ENCODE results near the gene PIEZO2.
"Not testable (repeated sequence)": the region's sequence is repeated elsewhere in the genome, so short reads cannot be mapped to it uniquely, and the experiment has no call there.

Gene PIEZO2

GRCh38 chr18:11149441-11150270 is at the start of gene PIEZO2:
PIEZO2 (minus strand) TSS chr18:11149569; CDS start chr18:11148588, 981 bp downstream.
- no peak for DNase-seq (ENCODE audit: low read depth)

GRCh38 chr18:11183637-11184036 is 34.3 kb upstream of the PIEZO2 start:
- DNase-seq (ENCODE audit: low read depth) = no peak

DNA sequence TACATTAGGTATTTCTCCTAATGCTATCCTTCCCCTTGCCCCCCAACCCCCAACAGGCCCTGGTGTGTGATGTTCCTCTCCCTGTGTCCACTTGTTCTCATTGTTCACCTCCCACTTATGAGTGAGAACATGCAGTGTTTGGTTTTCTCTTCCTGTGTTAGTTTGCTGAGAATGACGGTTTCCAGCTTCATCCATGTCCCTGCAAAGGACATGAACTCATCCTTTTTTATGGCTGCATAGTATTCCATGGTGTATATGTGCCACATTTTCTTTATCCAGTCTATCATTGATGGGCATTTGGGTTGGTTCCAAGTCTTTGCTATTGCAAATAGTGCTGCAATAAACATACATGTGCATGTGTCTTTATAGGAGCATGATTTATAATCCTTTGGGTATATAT is 32.3 kb upstream of the PIEZO2 start:
- not testable (repeated sequence) for DNase-seq (ENCODE audit: low read depth)

GRCh38 chr18:11179959-11180519 is 30.7 kb upstream of the PIEZO2 start:
- no peak for DNase-seq (ENCODE audit: low read depth)

DNA sequence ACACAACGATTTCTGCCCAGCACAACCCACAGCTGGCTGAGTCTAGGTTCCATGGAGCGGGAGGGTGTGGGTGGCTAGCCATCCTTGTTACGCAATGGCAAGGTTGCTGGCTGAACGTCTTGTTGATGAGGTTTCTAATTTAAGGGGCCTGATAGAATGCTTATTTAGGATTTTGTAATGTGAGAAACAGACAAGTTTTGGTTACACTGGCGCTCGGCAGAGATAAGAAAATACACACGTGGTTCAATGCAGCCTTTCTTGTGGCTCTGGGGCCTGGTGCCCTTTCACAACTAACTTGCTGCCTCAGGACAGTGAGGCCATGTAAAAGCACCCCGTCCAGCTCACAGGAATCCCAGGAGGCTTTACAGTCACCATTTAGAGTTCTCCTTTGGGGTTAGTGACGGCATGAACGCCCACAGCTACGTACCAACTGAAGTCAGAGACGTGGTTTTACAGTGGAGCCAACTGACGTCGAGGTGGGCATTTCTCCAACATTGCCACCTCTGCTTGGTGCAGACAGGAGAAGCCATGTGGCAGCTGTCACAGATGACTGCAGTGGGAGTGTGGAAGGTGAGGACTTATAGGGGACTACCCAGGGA is 29.7 kb upstream of the PIEZO2 start:
- no peak for DNase-seq (ENCODE audit: low read depth)

GRCh38 chr18:11177382-11177781 is 28.0 kb upstream of the PIEZO2 start:
- no peak for DNase-seq (ENCODE audit: low read depth)

DNA sequence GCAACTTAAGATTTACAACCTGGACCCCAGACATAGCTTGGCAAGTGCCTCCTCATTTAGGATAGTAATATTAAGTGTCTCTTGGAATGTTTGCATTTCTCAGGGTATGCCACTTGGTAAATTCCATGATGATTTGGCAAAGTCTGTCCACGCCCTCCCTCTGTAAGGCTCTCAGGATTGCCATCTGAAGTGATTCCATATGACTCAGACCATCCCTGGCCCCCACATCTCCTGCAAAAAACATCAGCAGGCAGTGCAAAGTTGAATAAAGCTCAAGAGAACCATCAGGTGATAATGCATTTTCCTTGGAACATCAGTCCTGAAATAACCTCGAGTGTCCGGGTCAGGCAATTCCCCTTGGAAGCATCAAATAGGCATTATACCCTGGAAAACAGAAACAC is 27.1 kb upstream of the PIEZO2 start:
- DNase-seq (ENCODE audit: low read depth) = no peak

GRCh38 chr18:11175266-11175979 is 26.1 kb upstream of the PIEZO2 start:
- no peak for DNase-seq (ENCODE audit: low read depth)

DNA sequence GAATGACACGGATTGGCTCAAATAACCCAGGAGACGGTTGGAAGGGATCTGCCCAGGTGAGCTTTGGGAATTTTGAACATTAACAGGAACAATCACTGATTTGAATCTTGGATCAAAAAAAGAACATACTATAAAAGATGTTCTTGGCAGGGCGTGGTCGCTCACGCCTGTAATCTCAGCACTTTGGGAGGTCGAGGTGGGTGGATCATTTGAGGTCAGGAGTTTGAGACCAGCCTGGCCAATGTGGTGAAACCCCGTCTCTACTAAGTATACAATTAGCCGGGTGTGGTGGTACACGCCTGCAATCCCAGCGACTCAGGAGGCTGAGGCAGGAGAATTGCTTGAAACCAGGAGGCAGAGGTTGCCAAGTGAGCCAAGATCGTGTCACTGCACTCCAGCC is 24.8 kb upstream of the PIEZO2 start:
- DNase-seq (ENCODE audit: low read depth) = not testable (repeated sequence)

- no peak for DNase-seq (ENCODE audit: low read depth)
These were observed 18.4 kb upstream of the PIEZO2 start for GRCh38 chr18:11167778-11168177.

DNA sequence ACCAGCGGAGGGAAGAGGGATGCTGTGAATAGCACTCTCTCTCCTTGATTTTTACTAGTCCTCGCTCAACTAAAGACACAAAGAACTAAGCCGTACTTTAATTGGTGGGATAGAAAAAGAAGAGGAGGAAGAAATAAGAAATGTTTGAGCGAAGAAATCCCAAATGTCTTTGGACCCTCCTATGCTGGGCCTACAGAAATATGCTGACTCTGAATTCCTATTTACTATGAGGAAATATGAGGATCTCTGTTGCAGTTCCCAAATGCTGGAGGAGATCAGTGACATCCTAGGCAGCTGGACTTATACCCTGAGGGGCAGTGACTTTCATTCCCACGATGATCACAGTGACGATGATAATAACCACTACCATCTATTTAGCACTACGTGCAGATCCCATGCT is 16.6 kb upstream of the PIEZO2 start:
- DNase-seq (ENCODE audit: low read depth) = no peak

- DNase-seq (ENCODE audit: low read depth) = no peak
These were observed 15.8 kb upstream of the PIEZO2 start for GRCh38 chr18:11165138-11165537.

GRCh38 chr18:11163665-11164064 is 14.3 kb upstream of the PIEZO2 start:
- DNase-seq (ENCODE audit: low read depth) = no peak

DNA sequence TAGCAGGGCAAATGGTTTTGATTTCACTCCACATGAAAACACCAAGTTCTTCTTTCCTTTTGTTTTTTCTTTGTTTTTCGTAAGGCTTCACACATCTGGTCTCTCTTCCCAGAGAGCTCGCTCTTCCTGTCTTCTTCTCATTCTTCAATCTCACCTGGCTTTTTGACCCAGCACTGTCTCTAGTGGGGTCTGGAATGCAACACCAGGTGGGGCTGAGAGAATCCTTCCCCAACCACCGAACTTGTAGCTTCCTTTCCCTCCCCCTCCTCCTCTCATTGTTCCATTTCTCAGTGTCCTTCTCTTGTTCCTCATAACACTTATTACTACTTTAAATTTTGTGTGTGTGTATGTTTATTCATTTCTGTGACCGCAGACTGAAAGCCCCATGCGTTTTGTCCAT is 13.5 kb upstream of the PIEZO2 start:
- DNase-seq (ENCODE audit: low read depth) = no peak

- no peak for DNase-seq (ENCODE audit: low read depth)
These were observed 13.1 kb upstream of the PIEZO2 start for GRCh38 chr18:11162462-11162861.

- no peak for DNase-seq (ENCODE audit: low read depth)
These were observed 10.9 kb upstream of the PIEZO2 start for GRCh38 chr18:11160313-11160712.

- DNase-seq (ENCODE audit: low read depth) = no peak
These were observed 10.5 kb upstream of the PIEZO2 start for GRCh38 chr18:11159844-11160243.

DNA sequence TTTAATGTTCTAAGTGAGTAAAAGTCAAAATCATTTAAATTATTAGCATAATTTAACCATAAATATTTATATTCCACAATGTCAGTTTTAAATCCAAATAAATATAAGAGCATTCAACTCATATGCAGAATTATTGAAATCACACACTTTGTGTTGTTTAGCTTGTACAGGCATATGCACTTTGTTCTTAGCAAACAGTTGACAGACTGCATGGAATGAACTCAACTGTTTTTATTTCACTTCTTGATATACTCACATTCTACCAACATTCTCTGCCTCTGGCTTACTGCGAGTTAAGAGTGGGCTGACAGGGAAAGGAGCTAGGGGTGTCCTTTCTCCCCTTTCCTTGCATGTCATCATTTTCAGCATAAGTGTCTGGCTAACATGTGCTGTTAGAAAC is 7.6 kb upstream of the PIEZO2 start:
- DNase-seq (ENCODE audit: low read depth) = no peak

DNA sequence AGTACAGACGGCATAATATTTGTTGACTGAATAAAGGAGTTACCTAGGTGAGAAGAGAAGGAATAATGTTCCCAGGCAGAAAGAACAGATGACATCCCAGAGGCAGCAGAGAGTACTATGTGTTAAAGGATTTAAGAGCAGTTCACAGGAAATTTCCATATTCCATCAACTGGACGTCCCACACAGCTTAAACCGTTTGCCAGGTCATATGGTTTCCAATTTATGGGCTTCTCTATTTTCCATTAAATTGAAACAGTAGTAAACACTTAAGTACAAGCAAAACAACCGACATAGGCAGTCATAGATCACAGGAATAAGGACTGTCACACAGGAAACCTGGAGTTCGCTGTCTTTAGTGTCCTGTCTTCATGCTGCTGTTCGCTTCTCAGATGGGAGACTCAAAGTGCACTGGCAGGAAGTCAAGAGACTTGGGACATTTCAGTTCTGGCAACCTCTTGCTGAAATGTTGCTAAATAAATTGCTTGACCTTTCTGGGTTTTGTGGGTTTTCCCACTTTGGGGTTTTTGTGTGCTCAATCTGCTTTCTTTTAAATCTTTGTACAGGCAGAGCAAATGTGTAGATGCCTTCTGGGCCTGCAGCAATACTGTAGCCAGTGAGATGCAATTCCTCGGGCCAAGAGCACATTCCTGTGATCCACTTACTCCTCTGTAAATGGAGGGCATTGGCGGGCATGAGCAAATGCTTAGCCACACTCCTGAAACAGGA is 5.8 kb upstream of the PIEZO2 start:
- DNase-seq (ENCODE audit: low read depth) = no peak

GRCh38 chr18:11154368-11154989 is 5.1 kb upstream of the PIEZO2 start:
- no peak for DNase-seq (ENCODE audit: low read depth)

GRCh38 chr18:11153097-11153496 is 3.7 kb upstream of the PIEZO2 start:
- no peak for DNase-seq (ENCODE audit: low read depth)

DNA sequence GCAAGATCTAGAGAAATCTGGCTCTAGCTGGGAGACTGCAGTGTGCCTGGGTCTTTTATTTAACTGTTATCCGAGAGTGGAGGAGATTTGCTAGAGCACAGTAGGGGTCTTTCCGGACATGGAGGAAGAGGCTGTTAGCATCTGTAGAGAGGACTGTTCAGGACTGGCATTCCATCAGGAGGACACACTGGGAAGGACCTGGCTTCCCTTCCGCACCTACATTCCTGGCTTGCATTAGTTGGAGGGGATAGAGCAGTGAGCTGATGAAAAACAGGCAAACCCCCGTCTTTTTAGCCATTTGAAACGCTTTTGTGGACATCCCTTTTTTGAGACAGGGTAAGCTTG is 874 bp upstream of the PIEZO2 start:
- no peak for DNase-seq (ENCODE audit: low read depth)

All from stimulated activated CD8-positive, alpha-beta memory T cell treated with anti-CD3 and anti-CD28 coated beads, Interleukin-12 subunit alpha, Interleukin-12 subunit beta, amount 100 ng/mL, for 4 hours (primary cell).